HUES48 (cell line): Measurements from ENCODE around the gene TMEM203.

Source experiments
- H3K27ac ChIP-seq: one replicate; pipeline ENCODE4 v1.7.0; 2013; ENCODE audit warnings: low read depth, low read length, inconsistent platforms
- H3K27me3 ChIP-seq: 2 replicates; pipeline ENCODE4 v1.6.1; 2013; ENCODE audit warnings: mild to moderate bottlenecking, low read length; ENCODE audit not compliant: control insufficient read depth, insufficient read depth
- H3K36me3 ChIP-seq: 2 replicates; pipeline ENCODE4 v1.6.1; 2013; ENCODE audit warnings: low read length; ENCODE audit not compliant: control insufficient read depth, insufficient read depth
- H3K4me1 ChIP-seq: 2 replicates; pipeline ENCODE4 v1.6.1; 2013; ENCODE audit warnings: mild to moderate bottlenecking, low read length; ENCODE audit not compliant: control insufficient read depth, insufficient read depth
- H3K4me3 ChIP-seq: 2 replicates; pipeline ENCODE4 v1.5.1; 2013; ENCODE audit warnings: mild to moderate bottlenecking, low read depth, low read length
- H3K9ac ChIP-seq: 2 replicates; pipeline ENCODE4 v1.6.1; 2013; ENCODE audit warnings: mild to moderate bottlenecking, low read depth, low read length, moderate library complexity
- H3K9me3 ChIP-seq: 2 replicates; pipeline ENCODE4 v1.6.1; 2013; ENCODE audit warnings: low read length; ENCODE audit not compliant: control insufficient read depth, insufficient read depth

The TMEM203 gene

GRCh38 chr9:137219757-137220316 lies 14.4 kb upstream of the TMEM203 start:
- Histone ChIP-seq H3K4me3 (no peak overlapping the region), H3K36me3 (peaks cover 18% of the 10 kb centered on the region), H3K4me1 (peaks cover 3% of the 10 kb centered on the region; the same call in 1 of the 2 replicates), H3K9me3 (no peaks in the 10 kb centered on the region), H3K9ac (no peak overlapping the region), H3K27me3 (peaks cover 5% of the 10 kb centered on the region), H3K27ac (no peak overlapping the region)

- H3K4me1 ChIP-seq = no peaks in the 10 kb centered on the region
- H3K9me3 ChIP-seq = no peaks in the 10 kb centered on the region
- peaks cover 5% of the 10 kb centered on the region for H3K27me3 ChIP-seq
- peaks cover 26% of the 10 kb centered on the region for H3K36me3 ChIP-seq
- no peak overlapping the region for H3K4me3 ChIP-seq
- peak overlapping the region; percentile 35 for H3K27ac ChIP-seq
- H3K9ac ChIP-seq = no peak overlapping the region
These were observed 13.4 kb upstream of the TMEM203 start for GRCh38 chr9:137218754-137219271.

GRCh38 chr9:137218212-137218753 lies 12.8 kb upstream of the TMEM203 start:
- Histone ChIP-seq H3K9ac (no peak overlapping the region), H3K27ac (peak overlapping the region; percentile 35), H3K36me3 (peaks cover 32% of the 10 kb centered on the region), H3K9me3 (no peaks in the 10 kb centered on the region), H3K4me3 (no peak overlapping the region), H3K4me1 (no peaks in the 10 kb centered on the region), H3K27me3 (peaks cover 5% of the 10 kb centered on the region)

- H3K36me3 ChIP-seq = peaks cover 34% of the 10 kb centered on the region
- no peak overlapping the region for H3K9ac ChIP-seq
These were observed 12.1 kb upstream of the TMEM203 start for GRCh38 chr9:137217276-137218211.

GRCh38 chr9:137216188-137216965 lies 10.9 kb upstream of the TMEM203 start:
- no peak overlapping the region for H3K9ac ChIP-seq
- H3K9me3 ChIP-seq = no peaks in the 10 kb centered on the region
- H3K27me3 ChIP-seq = no peaks in the 10 kb centered on the region
- H3K4me3 ChIP-seq = no peak overlapping the region
- H3K4me1 ChIP-seq = no peaks in the 10 kb centered on the region
- H3K27ac ChIP-seq = no peak overlapping the region
- H3K36me3 ChIP-seq = peaks cover 34% of the 10 kb centered on the region

More at GRCh38 chr9:137217276-137218211, 12.1 kb upstream of the TMEM203 start:
- Histone ChIP-seq H3K27ac (no peak overlapping the region), H3K27me3 (peaks cover under 1% of the 10 kb centered on the region; the same call in 1 of the 2 replicates), H3K9me3 (no peaks in the 10 kb centered on the region), H3K4me3 (no peak overlapping the region), H3K4me1 (no peaks in the 10 kb centered on the region)

- Histone ChIP-seq H3K36me3 (peaks cover 36% of the 10 kb centered on the region), H3K27me3 (no peaks in the 10 kb centered on the region), H3K9me3 (no peaks in the 10 kb centered on the region), H3K4me3 (no peak overlapping the region), H3K27ac (no peak overlapping the region), H3K4me1 (no peaks in the 10 kb centered on the region), H3K9ac (no peak overlapping the region)
These were observed 9.9 kb upstream of the TMEM203 start for GRCh38 chr9:137215196-137215986.

- no peak overlapping the region for H3K9ac ChIP-seq
- H3K27ac ChIP-seq = no peak overlapping the region
- H3K36me3 ChIP-seq = peaks cover 40% of the 10 kb centered on the region
- H3K27me3 ChIP-seq = no peaks in the 10 kb centered on the region
- no peak overlapping the region for H3K4me3 ChIP-seq
- H3K4me1 ChIP-seq = no peaks in the 10 kb centered on the region
- H3K9me3 ChIP-seq = no peaks in the 10 kb centered on the region
These were observed 9.2 kb upstream of the TMEM203 start for GRCh38 chr9:137214620-137215019.

GRCh38 chr9:137213160-137214060 lies 8.0 kb upstream of the TMEM203 start:
- Histone ChIP-seq H3K9me3 (no peaks in the 10 kb centered on the region), H3K4me1 (no peaks in the 10 kb centered on the region), H3K27ac (no peak overlapping the region), H3K4me3 (no peak overlapping the region), H3K9ac (no peak overlapping the region), H3K27me3 (no peaks in the 10 kb centered on the region), H3K36me3 (peaks cover 47% of the 10 kb centered on the region)

- H3K4me3 ChIP-seq = no peak overlapping the region
- H3K27ac ChIP-seq = no peak overlapping the region
- no peak overlapping the region for H3K9ac ChIP-seq
- H3K36me3 ChIP-seq = peaks cover 50% of the 10 kb centered on the region
- H3K27me3 ChIP-seq = no peaks in the 10 kb centered on the region
- no peaks in the 10 kb centered on the region for H3K9me3 ChIP-seq
- H3K4me1 ChIP-seq = no peaks in the 10 kb centered on the region
These were observed 7.1 kb upstream of the TMEM203 start for GRCh38 chr9:137212520-137212919.
